Smooth muscle cell (in vitro differentiated cells): ENCODE results near the gene MDFI. TPM values are rescaled to one million over a fixed set of nuclear protein-coding genes. Genes with fewer than 3 reads are reported as not detected.

Experiments used
- DNase-seq: peaks from one replicate; lab custom pipeline; 2025; ENCODE audit not compliant: unreplicated experiment; lab: John Stamatoyannopoulos, UW
- H2AFZ ChIP-seq: fragments of 200-600 bp; sonication (generic); 2 replicates; pipeline ENCODE4 v1.6.0; 2016; ENCODE audit warnings: antibody characterized with exemption, low read depth, mild to moderate bottlenecking
- H3F3A ChIP-seq: fragments of 200-600 bp; sonication (generic); 2 replicates; pipeline ENCODE4 v1.6.0; 2017; ENCODE audit warnings: antibody characterized with exemption, low read depth
- H3K27ac ChIP-seq: fragments of 200-600 bp; sonication (generic); 2 replicates; pipeline ENCODE4 v1.5.1; 2016; ENCODE audit warnings: low read depth, mild to moderate bottlenecking
- H3K27me3 ChIP-seq: fragments of 200-600 bp; sonication (generic); 2 replicates; pipeline ENCODE4 v1.6.1; 2016; ENCODE audit warnings: low read depth, mild to moderate bottlenecking
- H3K36me3 ChIP-seq: fragments of 200-600 bp; sonication (generic); 2 replicates; pipeline ENCODE4 v1.5.1; 2016; ENCODE audit warnings: low read depth
- H3K4me1 ChIP-seq: fragments of 200-600 bp; sonication (generic); 2 replicates; pipeline ENCODE4 v1.5.1; 2016; ENCODE audit warnings: low read depth
- H3K4me2 ChIP-seq: fragments of 200-600 bp; sonication (generic); 2 replicates; pipeline ENCODE4 v1.6.0; 2016; ENCODE audit warnings: mild to moderate bottlenecking
- H3K4me3 ChIP-seq: fragments of 200-600 bp; sonication (generic); 2 replicates; pipeline ENCODE4 v1.5.1; 2016; ENCODE audit warnings: mild to moderate bottlenecking
- H3K79me2 ChIP-seq: fragments of 200-600 bp; sonication (generic); 2 replicates; pipeline ENCODE4 v1.6.0; 2016; ENCODE audit warnings: low read depth, mild to moderate bottlenecking
- H3K9ac ChIP-seq: fragments of 200-600 bp; sonication (generic); 2 replicates; pipeline ENCODE4 v1.6.0; 2016; ENCODE audit warnings: low read depth
- H3K9me3 ChIP-seq: fragments of 200-600 bp; sonication (generic); replicated peaks from 2 replicates; pipeline ENCODE4 v1.5.1; 2016; ENCODE audit warnings: low read depth
- H4K20me1 ChIP-seq: fragments of 200-600 bp; sonication (generic); 2 replicates; pipeline ENCODE4 v1.6.0; 2016; ENCODE audit warnings: low read depth
- CTCF ChIP-seq: fragments of 200-600 bp; sonication (generic); IDR thresholded peaks from 2 replicates; pipeline ENCODE4 v1.5.1; 2017; ENCODE audit warnings: borderline replicate concordance, mild to moderate bottlenecking, antibody characterized with exemption; ENCODE audit not compliant: insufficient read depth, poor library complexity, severe bottlenecking
- WGBS: methylation state at CpG from one replicate; pipeline ENCODE4 v1.1.7; 2016; ENCODE audit warnings: low lambda C conversion rate; 5-methylcytosine and 5-hydroxymethylcytosine counted together
- polyA plus RNA-seq: library from polyadenylated mRNA; unstranded; fragments of >200 nt; fragmentation: Nextera tagmentation; extraction: Ambion mirVana; gene quantifications from 2 replicates; pipeline ENCODE4 v1.2.1, GENCODE V29; 2016
- total RNA-seq: library from RNA; depleted of rRNA; stranded (reverse); fragments of >200 nt; gene quantifications from 2 replicates; pipeline ENCODE4 v1.2.3, GENCODE V29; 2014

Gene MDFI
- total and polyA plus RNA-seq, 2 experiments from 2014 or later: 102 to 168 TPM

DNA sequence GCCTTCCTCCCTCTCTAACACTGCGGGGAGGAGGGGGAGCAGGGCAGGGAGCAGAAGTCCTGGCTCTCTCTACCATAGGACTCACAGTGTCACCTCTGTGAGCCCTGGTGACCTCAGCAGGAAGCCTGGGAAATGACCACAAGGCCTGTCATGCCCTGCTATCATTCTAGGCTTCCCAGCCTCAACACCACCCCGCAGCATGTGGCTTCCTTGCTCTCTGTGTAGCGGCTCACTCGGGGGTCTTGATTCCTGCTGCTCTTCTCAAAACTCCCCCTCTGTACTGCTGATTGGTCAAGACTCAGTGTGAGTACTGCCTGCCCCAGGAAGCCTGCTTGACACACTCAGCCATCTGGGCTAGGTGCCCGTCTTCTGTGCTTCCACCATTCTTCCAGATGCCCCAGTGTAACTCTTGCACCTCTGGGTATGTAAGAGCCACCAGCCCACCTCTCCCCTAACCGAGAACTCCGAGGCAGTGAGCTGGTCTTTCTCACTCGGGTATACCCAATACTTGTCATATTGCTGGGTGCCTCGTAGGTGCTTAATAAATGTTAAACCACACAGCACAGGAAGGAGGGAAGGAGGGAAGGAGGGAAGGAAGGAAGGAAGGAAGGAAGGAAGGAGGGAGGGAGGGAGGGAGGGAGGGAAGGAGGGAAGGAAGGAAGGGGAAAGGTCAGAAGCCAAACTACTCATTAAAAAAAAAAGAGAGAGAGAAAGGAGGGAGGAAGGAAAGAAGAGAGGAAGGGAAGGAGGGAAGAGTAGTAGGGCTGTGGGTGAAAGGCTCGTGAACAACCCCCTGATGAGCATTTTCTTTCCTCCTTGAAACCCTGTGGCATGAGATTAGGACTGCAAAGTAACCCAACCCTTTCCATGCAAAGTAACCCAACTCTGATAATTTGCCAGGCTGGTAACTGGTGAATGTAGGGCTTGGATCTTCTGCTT is 5.0 kb downstream of the MDFI start:
- no peak for DNase-seq
- Histone ChIP-seq H3K4me2 (peak overlapping the region; percentile 63), H3K27me3 (no peaks in the 10 kb centered on the region)

GRCh38 chr6:41643899-41644269 is 5.6 kb downstream of the MDFI start:
- H3K4me1 ChIP-seq: peaks cover 54% of the 10 kb centered on the region
- peaks cover 43% of the 10 kb centered on the region for H3K79me2 ChIP-seq
- no peak for DNase-seq
- H3K9me3 ChIP-seq: no peaks in the 10 kb centered on the region
- 85% methylated on average over 4 of the region's 4 CpGs for WGBS
- H3F3A ChIP-seq: peaks cover 37% of the 10 kb centered on the region
- no peaks in the 10 kb centered on the region for H3K36me3 ChIP-seq
- no peak overlapping the region for H3K4me3 ChIP-seq
- no peak overlapping the region for H3K9ac ChIP-seq
- peak overlapping the region; percentile 16 for H3K27ac ChIP-seq
- H3K4me2 ChIP-seq: peak overlapping the region; percentile 63
- no peak for TF ChIP-seq CTCF
- H2AFZ ChIP-seq: no peak overlapping the region
- no peaks in the 10 kb centered on the region for H3K27me3 ChIP-seq
- peaks cover 98% of the 10 kb centered on the region for H4K20me1 ChIP-seq

More for the DNA sequence above, 5.0 kb downstream of the MDFI start:
- TF ChIP-seq CTCF: no peak
- Histone ChIP-seq H3K27ac (peak overlapping the region; percentile 31), H3K4me3 (no peak overlapping the region), H2AFZ (no peak overlapping the region), H3K9ac (no peak overlapping the region), H3K79me2 (peaks cover 47% of the 10 kb centered on the region), H3F3A (peaks cover 37% of the 10 kb centered on the region), H4K20me1 (peaks cover 92% of the 10 kb centered on the region), H3K9me3 (no peaks in the 10 kb centered on the region), H3K36me3 (no peaks in the 10 kb centered on the region), H3K4me1 (peaks cover 54% of the 10 kb centered on the region)
- WGBS: 70% methylated on average over 10 of the region's 10 CpGs

DNA sequence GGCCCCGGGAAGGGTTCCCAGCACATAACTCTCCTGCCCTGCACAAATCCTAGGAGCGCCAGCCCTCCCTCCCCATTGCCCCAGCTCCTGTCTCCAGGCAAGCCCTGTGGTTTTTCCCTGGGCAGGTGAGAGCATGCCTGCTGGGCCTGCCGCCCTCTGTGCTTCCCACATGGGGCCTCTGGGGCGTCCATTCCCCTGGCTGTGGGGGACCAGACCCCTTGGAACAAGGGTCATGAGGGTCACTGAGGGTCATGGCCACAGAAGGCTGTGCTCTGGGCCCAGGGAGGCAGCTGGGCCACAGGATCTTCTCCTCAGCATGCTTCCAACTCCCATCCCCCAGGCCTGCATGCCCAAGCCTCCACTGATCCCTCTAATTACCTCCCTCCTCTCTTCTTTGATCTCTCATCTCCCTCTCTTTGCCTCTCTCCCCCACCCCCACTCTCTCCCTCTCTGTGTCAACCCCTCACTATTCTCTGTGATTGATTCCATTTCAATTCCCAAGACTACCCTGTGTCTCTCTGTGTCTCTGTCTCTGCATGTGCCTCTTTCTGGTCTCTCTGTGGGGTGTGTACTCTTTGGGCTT is 6.1 kb downstream of the MDFI start:
- Histone ChIP-seq H2AFZ (no peak overlapping the region), H3K36me3 (no peaks in the 10 kb centered on the region), H3K27ac (peak overlapping the region; percentile 24), H3K9ac (no peak overlapping the region), H3K4me3 (no peak overlapping the region), H4K20me1 (peaks cover 100% of the 10 kb centered on the region), H3K4me2 (peak overlapping the region; percentile 63), H3K79me2 (peaks cover 38% of the 10 kb centered on the region), H3K4me1 (peaks cover 54% of the 10 kb centered on the region), H3K9me3 (no peaks in the 10 kb centered on the region), H3F3A (peaks cover 37% of the 10 kb centered on the region), H3K27me3 (no peaks in the 10 kb centered on the region)
- WGBS: 30% methylated on average over 3 of the region's 4 CpGs
- no peak for TF ChIP-seq CTCF
- no peak for DNase-seq
